Lower lobe of right lung (tissue), 2 donors: ENCODE results near the gene ACTMAP. TPM values are rescaled to one million over a fixed set of nuclear protein-coding genes. Genes with fewer than 3 reads are reported as not detected.

Source experiments
- ATAC-seq, 2 donors: fragments of 200-7000 bp; cut with Tn5 transposase; one replicate each; pipeline ENCODE4 v1.9.1; 2020 to 2022; ENCODE audit warnings: mild to moderate bottlenecking in 2 of 2, moderate library complexity in 2 of 2
- DNase-seq: peaks from one replicate; pipeline ENCODE4 v3.0.0-alpha.2; 2020
- H3K27ac ChIP-seq: fragments of 200-600 bp; one replicate; pipeline ENCODE4 v1.8.0; 2022
- H3K27me3 ChIP-seq: fragments of 200-600 bp; one replicate; pipeline ENCODE4 v1.8.0; 2022; ENCODE audit warnings: low read depth
- H3K36me3 ChIP-seq: fragments of 200-600 bp; one replicate; pipeline ENCODE4 v1.8.0; 2022; ENCODE audit warnings: mild to moderate bottlenecking
- H3K4me1 ChIP-seq: fragments of 200-600 bp; one replicate; pipeline ENCODE4 v1.8.0; 2022
- H3K4me3 ChIP-seq: fragments of 200-600 bp; one replicate; pipeline ENCODE4 v1.8.0; 2022; ENCODE audit warnings: mild to moderate bottlenecking
- H3K9me3 ChIP-seq: fragments of 200-600 bp; one replicate; pipeline ENCODE4 v1.8.0; 2022
- intact Hi-C: fragments of 100-400 bp; cut with DNase I; formaldehyde crosslinking; loops from one replicate; pipeline ENCODE4 v1.11.0; 2022
- total RNA-seq: library from RNA; stranded (reverse); fragmentation: NEBNext Ultra II Directional; extraction: Animal tissue kit (Norgen Biotek cat#: 25700); gene quantifications from one replicate; pipeline ENCODE4 v1.2.1, GENCODE V29; 2021
- TF ChIP-seq, protein P1 (sequence below): fragments of 200-600 bp; IDR thresholded peaks from one replicate; pipeline ENCODE4 v1.8.0; 2022; ENCODE audit warnings: antibody characterized with exemption, mild to moderate bottlenecking
- donor health status: DM: no; HTN: yes; CAD: no; lungs with severe emphysema.

Gene ACTMAP
- total RNA-seq, 1 donor from 2014 or later: 17.6 TPM

DNA sequence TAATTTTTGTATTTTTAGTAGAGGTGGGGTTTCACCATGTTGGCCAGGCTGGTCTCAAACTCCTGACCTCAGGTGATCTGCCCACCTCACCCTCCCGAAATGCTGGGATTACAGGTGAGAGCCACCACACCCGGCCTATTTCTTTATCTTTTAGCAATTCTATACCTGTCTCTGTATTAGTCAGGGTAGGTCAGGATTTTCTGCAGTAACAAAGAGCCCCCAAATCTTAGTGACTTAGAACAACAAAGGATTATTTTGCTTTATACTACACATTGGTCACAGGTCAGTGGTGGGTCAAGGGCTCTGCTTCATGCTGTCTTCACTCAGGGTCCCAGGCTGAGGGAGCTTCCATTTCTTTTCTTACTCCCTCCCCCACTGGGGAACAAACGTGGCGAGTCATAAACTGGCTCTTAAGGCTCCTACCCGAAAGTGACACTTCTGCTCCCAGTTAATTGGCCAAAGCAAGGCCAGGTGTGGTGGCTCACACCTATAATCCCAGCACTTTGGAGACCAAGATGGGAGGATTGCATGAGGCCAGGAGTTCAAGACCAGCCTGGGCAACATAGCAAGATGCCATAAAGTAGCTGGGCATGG lies 26.5 kb downstream of the ACTMAP start:
- Histone ChIP-seq H3K9me3 (no peaks in the 10 kb centered on the region), H3K36me3 (peaks cover 57% of the 10 kb centered on the region), H3K27ac (no peak overlapping the region), H3K27me3 (no peaks in the 10 kb centered on the region), H3K4me1 (peaks cover 54% of the 10 kb centered on the region), H3K4me3 (no peak overlapping the region)
- ATAC-seq (no peak), DNase-seq (no peak)
- TF ChIP-seq, protein P1, sequence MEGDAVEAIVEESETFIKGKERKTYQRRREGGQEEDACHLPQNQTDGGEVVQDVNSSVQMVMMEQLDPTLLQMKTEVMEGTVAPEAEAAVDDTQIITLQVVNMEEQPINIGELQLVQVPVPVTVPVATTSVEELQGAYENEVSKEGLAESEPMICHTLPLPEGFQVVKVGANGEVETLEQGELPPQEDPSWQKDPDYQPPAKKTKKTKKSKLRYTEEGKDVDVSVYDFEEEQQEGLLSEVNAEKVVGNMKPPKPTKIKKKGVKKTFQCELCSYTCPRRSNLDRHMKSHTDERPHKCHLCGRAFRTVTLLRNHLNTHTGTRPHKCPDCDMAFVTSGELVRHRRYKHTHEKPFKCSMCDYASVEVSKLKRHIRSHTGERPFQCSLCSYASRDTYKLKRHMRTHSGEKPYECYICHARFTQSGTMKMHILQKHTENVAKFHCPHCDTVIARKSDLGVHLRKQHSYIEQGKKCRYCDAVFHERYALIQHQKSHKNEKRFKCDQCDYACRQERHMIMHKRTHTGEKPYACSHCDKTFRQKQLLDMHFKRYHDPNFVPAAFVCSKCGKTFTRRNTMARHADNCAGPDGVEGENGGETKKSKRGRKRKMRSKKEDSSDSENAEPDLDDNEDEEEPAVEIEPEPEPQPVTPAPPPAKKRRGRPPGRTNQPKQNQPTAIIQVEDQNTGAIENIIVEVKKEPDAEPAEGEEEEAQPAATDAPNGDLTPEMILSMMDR: no peak
- intact Hi-C loops: no loop called here

DNA sequence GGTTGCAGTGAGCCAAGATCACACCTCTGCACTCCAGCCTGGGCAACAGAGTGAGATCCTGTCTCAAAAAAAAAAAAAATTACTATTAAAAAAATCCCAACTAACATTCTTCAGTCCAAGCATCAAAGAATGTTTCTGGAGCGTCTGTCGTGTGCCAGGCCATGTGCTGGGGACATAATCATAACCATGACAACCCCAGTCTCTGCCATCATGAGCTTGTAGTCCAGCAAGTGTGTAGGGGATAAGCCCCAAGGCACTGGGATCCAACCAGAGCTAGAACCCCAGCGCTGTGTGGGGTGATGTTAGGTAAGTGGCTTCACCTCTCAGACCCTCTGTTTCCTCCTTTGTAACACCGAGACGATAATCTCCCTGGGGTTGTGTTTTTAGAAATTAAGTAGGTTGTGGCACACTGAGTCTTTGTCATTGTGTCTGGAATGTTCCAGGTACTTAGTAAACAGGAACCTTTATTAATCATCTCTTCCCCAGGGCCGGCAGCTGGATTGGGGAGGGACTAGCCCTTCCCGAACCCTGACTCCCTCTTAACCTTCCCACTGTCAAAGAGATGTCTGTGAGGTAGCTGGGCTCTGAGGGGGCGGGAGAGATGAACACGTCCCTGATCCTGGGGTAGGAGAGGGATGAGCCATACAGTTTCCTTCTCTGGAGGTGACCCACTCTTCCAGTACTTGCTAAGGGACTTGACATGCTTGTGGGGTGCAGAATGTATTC lies 28.2 kb downstream of the ACTMAP start:
- H3K4me3 ChIP-seq: peak overlapping the region; percentile 24
- DNase-seq: no peak
- peak overlapping the region; percentile 99 for H3K27ac ChIP-seq
- no peaks in the 10 kb centered on the region for H3K9me3 ChIP-seq
- TF ChIP-seq, protein P1: no peak
- H3K27me3 ChIP-seq: no peaks in the 10 kb centered on the region
- peaks cover 40% of the 10 kb centered on the region for H3K36me3 ChIP-seq
- intact Hi-C loops: no loop called here
- peaks cover 58% of the 10 kb centered on the region for H3K4me1 ChIP-seq
- ATAC-seq: no peak

DNA sequence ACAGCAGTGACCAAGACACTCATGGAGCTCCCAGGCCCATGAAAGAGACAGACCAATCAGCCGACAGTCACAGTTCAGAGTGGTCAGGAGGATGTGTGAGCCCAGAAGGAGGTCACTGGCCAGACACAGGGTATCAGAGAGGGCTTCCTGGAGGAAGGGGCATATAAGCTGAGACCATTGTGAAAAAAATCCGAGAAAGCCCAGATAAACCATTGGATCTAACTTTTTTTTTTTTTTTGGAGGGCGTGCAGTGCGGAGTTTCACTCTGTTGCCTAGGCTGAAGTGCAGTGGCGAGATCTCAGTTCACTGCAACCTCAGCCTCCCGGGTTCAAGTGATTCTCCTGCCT lies 29.2 kb downstream of the ACTMAP start:
- Histone ChIP-seq H3K27me3 (no peaks in the 10 kb centered on the region), H3K9me3 (no peaks in the 10 kb centered on the region), H3K4me3 (peak overlapping the region; percentile 90), H3K4me1 (peaks cover 61% of the 10 kb centered on the region), H3K36me3 (peaks cover 30% of the 10 kb centered on the region), H3K27ac (peak overlapping the region; percentile 99)
- DNase-seq (no peak), ATAC-seq (no peak)
- intact Hi-C loops: no loop called here
- TF ChIP-seq, protein P1: no peak

DNA sequence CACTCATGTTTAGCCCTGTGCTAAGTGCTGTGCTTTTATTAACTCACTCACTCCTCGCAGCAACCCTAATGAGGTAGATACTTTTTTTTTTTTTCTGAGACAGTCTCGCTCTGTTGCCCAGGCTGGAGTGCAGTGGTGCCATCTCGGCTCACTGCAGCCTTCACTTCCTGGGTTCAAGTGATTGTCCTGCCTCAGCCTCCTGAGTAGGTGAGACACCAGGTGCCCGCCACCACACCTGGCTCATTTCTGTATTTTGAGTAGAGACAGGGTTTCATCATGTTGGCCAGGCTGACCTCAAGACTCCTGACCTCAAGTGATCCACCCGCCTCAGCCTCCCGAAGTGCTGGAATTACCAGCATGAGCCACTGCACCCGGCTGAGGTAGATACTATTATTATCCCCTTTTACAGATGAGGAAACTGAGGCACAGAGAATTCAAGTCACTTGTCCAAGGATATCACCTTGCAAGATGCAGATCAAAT lies 30.8 kb downstream of the ACTMAP start:
- DNase-seq: peak; percentile 61
- no peak for ATAC-seq
- Histone ChIP-seq H3K36me3 (peaks cover 14% of the 10 kb centered on the region), H3K27me3 (no peaks in the 10 kb centered on the region), H3K4me1 (peaks cover 70% of the 10 kb centered on the region), H3K4me3 (peak overlapping the region; percentile 90), H3K27ac (peak overlapping the region; percentile 99), H3K9me3 (no peaks in the 10 kb centered on the region)
- TF ChIP-seq, protein P1: no peak
- intact Hi-C loops: no loop called here

DNA sequence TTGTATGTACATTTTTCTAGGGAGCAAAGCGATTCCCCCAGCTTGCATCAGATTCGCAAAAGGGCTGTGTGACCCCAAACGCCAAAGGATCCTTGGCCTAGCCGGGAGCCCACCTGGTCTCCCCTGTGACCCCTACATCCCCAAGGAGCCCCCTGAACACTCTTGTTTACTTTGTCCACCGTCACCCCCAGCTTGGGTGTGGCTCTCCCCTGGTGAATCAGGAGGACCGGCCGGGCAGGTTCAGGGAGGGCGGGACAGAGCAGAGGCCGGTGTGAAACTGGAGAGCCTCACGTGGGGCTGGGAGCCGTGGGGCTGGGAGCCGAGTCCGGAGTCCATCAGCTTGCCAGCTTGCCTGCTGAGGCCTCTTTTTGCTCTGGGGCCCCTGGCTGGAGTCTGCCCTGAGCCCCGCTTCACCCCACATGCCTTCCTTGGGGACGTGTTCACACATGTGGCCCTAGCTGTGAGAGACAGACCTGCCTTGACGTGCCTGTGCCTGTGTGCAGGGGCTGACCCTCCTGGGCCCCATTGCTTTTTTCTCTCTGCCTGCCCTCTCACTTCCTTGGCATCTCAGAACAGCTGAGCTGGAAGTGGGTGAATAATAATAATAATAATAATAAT lies 31.4 kb downstream of the ACTMAP start:
- H3K27me3 ChIP-seq: no peaks in the 10 kb centered on the region
- TF ChIP-seq, protein P1: no peak
- H3K27ac ChIP-seq: peak overlapping the region; percentile 99
- ATAC-seq: peak; percentile 10 to 29
- DNase-seq: peak; percentile 91
- H3K4me3 ChIP-seq: peak overlapping the region; percentile 90
- intact Hi-C loops: no loop called here
- H3K36me3 ChIP-seq: peaks cover 8% of the 10 kb centered on the region
- no peaks in the 10 kb centered on the region for H3K9me3 ChIP-seq
- peaks cover 71% of the 10 kb centered on the region for H3K4me1 ChIP-seq
